Caco-2 (cell line): ENCODE data around the gene RBM33. TPM values are rescaled to one million over a fixed set of nuclear protein-coding genes. Genes with fewer than 3 reads are reported as not detected.

Source experiments
- BruUV-seq: library from RNA; stranded (reverse); fragments of 400-500 nt; replicated peaks from 2 replicates; lab custom pipeline; 2021; lab: Mats Ljungman, UMichigan
- CTCF ChIA-PET: fragments of 300-600 bp; sonication (Branson Sonifier 250); formaldehyde crosslinking; loops from one replicate; lab custom pipeline; 2022; ENCODE audit warnings: antibody characterized with exemption; lab: Charles Lee
- POLR2A ChIA-PET: fragments of 300-600 bp; sonication (Branson Sonifier 250); formaldehyde crosslinking; loops from one replicate; lab custom pipeline; 2022; ENCODE audit warnings: antibody characterized with exemption; lab: Charles Lee
- DNase-seq, 2 experiments: peaks; one replicate each; pipeline versions ENCODE4 v3.0.0 to v3.0.0-alpha.2; 2020 to 2022
- H3K27me3 ChIP-seq: replicated peaks from 2 replicates; pipeline ENCODE4 v1.6.0; 2011; ENCODE audit warnings: low read length; ENCODE audit not compliant: control insufficient read depth, insufficient read depth
- H3K36me3 ChIP-seq: 2 replicates; pipeline ENCODE4 v1.5.1; 2011; ENCODE audit warnings: low read length; ENCODE audit not compliant: control insufficient read depth, insufficient read depth
- H3K4me1 ChIP-seq: fragments of 250-450 bp; sonication (Bioruptor Pico); 2 replicates; pipeline ENCODE4 v1.5.1; 2020; ENCODE audit warnings: mild to moderate bottlenecking
- H3K4me3 ChIP-seq: 2 replicates; pipeline ENCODE4 v1.5.1; 2011; ENCODE audit warnings: low read depth, mild to moderate bottlenecking, control low read depth, low read length
- H3K9me3 ChIP-seq: fragments of 250-450 bp; sonication (Bioruptor Pico); 2 replicates; pipeline ENCODE4 v1.5.1; 2020; ENCODE audit warnings: mild to moderate bottlenecking, moderate library complexity
- H3K27ac Mint-ChIP-seq: one replicate; pipeline ENCODE4 v1.8.0; 2022; ENCODE audit warnings: mixed read lengths; ENCODE audit not compliant: unreplicated experiment
- H3K27me3 Mint-ChIP-seq: one replicate; pipeline ENCODE4 v1.8.0; 2022; ENCODE audit warnings: mixed read lengths; ENCODE audit not compliant: insufficient read depth, unreplicated experiment
- H3K36me3 Mint-ChIP-seq: one replicate; pipeline ENCODE4 v1.8.0; 2022; ENCODE audit warnings: mild to moderate bottlenecking, mixed read lengths; ENCODE audit not compliant: insufficient read depth, unreplicated experiment
- H3K4me1 Mint-ChIP-seq: one replicate; pipeline ENCODE4 v1.8.0; 2022; ENCODE audit warnings: low read depth, mixed read lengths; ENCODE audit not compliant: unreplicated experiment
- H3K4me3 Mint-ChIP-seq: one replicate; pipeline ENCODE4 v1.8.0; 2022; ENCODE audit warnings: mild to moderate bottlenecking, moderate library complexity, mixed read lengths; ENCODE audit not compliant: unreplicated experiment
- H3K9me3 Mint-ChIP-seq: one replicate; pipeline ENCODE4 v1.8.0; 2022; ENCODE audit warnings: mixed read lengths; ENCODE audit not compliant: unreplicated experiment
- CTCF ChIP-seq, 2 experiments: fragments of 200-600 bp in 1 of 2; IDR thresholded peaks; 1 replicate in 1 of 2; 2 replicates in 1 of 2; pipeline versions ENCODE4 v1.5.1 to v1.8.0; 2011 to 2022; ENCODE audit warnings: antibody characterized with exemption in 1 of 2, control low read depth in 1 of 2, inconsistent platforms in 1 of 2, low read depth in 1 of 2, low read length in 1 of 2, mild to moderate bottlenecking in 1 of 2, moderate library complexity in 1 of 2; ENCODE audit not compliant: insufficient read depth in 1 of 2, severe bottlenecking in 1 of 2, unreplicated experiment in 1 of 2
- intact Hi-C: fragments of 100-400 bp; cut with micrococcal nuclease; formaldehyde crosslinking; loops from one replicate; pipeline ENCODE4 v1.10.0; 2022; ENCODE audit not compliant: unreplicated experiment
- total RNA-seq: library from RNA; stranded (reverse); gene quantifications from 2 replicates; pipeline ENCODE4 v1.2.3, GENCODE V29; 2022

Gene RBM33
- total RNA-seq, 1 experiment from 2014 or later: 82.8 TPM

- no peaks in the 10 kb centered on the region for H3K27me3 Mint-ChIP-seq
- no peaks in the 10 kb centered on the region for H3K27me3 ChIP-seq
- H3K9me3 Mint-ChIP-seq: no peaks in the 10 kb centered on the region
- H3K4me1 ChIP-seq: no peaks in the 10 kb centered on the region
- no peak overlapping the region for H3K27ac Mint-ChIP-seq
- BruUV-seq: no TSS peak
- no peak for TF ChIP-seq CTCF (IDR thresholded peaks at IDR 0.05; ENCODE audit: insufficient read depth in 1 of 2, low read depth in 1 of 2, low read length in 1 of 2, severe bottlenecking in 1 of 2, unreplicated experiment in 1 of 2)
- ChIA-PET POLR2A (interaction anchor here (0.5 kb wide), 1 partner anchor 93 kb away, joined by 3 read pairs; no protein-coding TSS in a partner anchor), CTCF (interaction anchor here (0.5 to 1.0 kb wide), 2 partner anchors 117 to 1178 kb away, joined by 3 to 4 read pairs; partner anchors contain the start of gene LMBR1)
- no peaks in the 10 kb centered on the region for H3K9me3 ChIP-seq
- peaks cover 3% of the 10 kb centered on the region for H3K36me3 ChIP-seq
- H3K4me1 Mint-ChIP-seq: peaks cover 24% of the 10 kb centered on the region
- intact Hi-C loops: no loop called here
- H3K4me3 ChIP-seq: no peak overlapping the region
- no peak overlapping the region for H3K4me3 Mint-ChIP-seq
- no peak for DNase-seq
- peaks cover 6% of the 10 kb centered on the region for H3K36me3 Mint-ChIP-seq
Observed at GRCh38 chr7:155715111-155715805, 70.8 kb downstream of the RBM33 start.

- no peak overlapping the region for H3K4me3 ChIP-seq
- POLR2A ChIA-PET: no interaction called here
- CTCF ChIA-PET: no interaction called here
- H3K27me3 Mint-ChIP-seq: no peaks in the 10 kb centered on the region
- H3K9me3 ChIP-seq: no peaks in the 10 kb centered on the region
- peaks cover 6% of the 10 kb centered on the region for H3K36me3 Mint-ChIP-seq
- H3K4me1 ChIP-seq: no peaks in the 10 kb centered on the region
- peaks cover 1% of the 10 kb centered on the region for H3K36me3 ChIP-seq
- no peak overlapping the region for H3K27ac Mint-ChIP-seq
- no TSS peak for BruUV-seq
- intact Hi-C loops: no loop called here
- peaks cover 24% of the 10 kb centered on the region for H3K4me1 Mint-ChIP-seq
- no peak for DNase-seq
- H3K27me3 ChIP-seq: no peaks in the 10 kb centered on the region
- no peaks in the 10 kb centered on the region for H3K9me3 Mint-ChIP-seq
- H3K4me3 Mint-ChIP-seq: no peak overlapping the region
- no peak for TF ChIP-seq CTCF (IDR thresholded peaks at IDR 0.05; ENCODE audit: insufficient read depth in 1 of 2, low read depth in 1 of 2, low read length in 1 of 2, severe bottlenecking in 1 of 2, unreplicated experiment in 1 of 2)
Observed at GRCh38 chr7:155717010-155717744, 72.7 kb downstream of the RBM33 start.

- Mint-ChIP-seq H3K27me3 (no peaks in the 10 kb centered on the region), H3K9me3 (no peaks in the 10 kb centered on the region), H3K27ac (no peak overlapping the region), H3K4me3 (no peak overlapping the region), H3K4me1 (no peaks in the 10 kb centered on the region), H3K36me3 (peaks cover 27% of the 10 kb centered on the region)
- TF ChIP-seq CTCF (IDR thresholded peaks at IDR 0.05; ENCODE audit: insufficient read depth in 1 of 2, low read depth in 1 of 2, low read length in 1 of 2, severe bottlenecking in 1 of 2, unreplicated experiment in 1 of 2): no peak
- no peaks in the 10 kb centered on the region for H3K27me3 ChIP-seq
- no peaks in the 10 kb centered on the region for H3K4me1 ChIP-seq
- ChIA-PET POLR2A (no interaction called here), CTCF (no interaction called here)
- no peaks in the 10 kb centered on the region; the same call in 1 of the 2 replicates for H3K36me3 ChIP-seq
- no TSS peak for BruUV-seq
- H3K9me3 ChIP-seq: no peaks in the 10 kb centered on the region
- DNase-seq: no peak
- no peak overlapping the region for H3K4me3 ChIP-seq
- intact Hi-C loops: loop anchor here (5.0 kb wide), 1 partner anchor 124 kb away; no protein-coding TSS in a partner anchor
Observed at GRCh38 chr7:155721056-155721455, 76.6 kb downstream of the RBM33 start.
